K562 (cell line): Measurements from ENCODE around the gene TRABD2B. TPM values are rescaled to one million over a fixed set of nuclear protein-coding genes. Genes with fewer than 3 reads are reported as not detected.

Experiments
- ATAC-seq: fragments of 200-7000 bp; cut with Tn5 transposase; 3 replicates; pipeline ENCODE4 v1.9.1; 2020; ENCODE audit warnings: moderate library complexity
- BruUV-seq: library from RNA; stranded (reverse); fragments of 400-500 nt; replicated peaks from 2 replicates; lab custom pipeline; 2021; lab: Mats Ljungman, UMichigan
- CTCF ChIA-PET: fragments of 300-600 bp; formaldehyde crosslinking; extraction: SDS; loops from one replicate; lab custom pipeline; 2021; ENCODE audit warnings: low intra/inter-chr PET ratio; lab: Yijun Ruan, JAX
- POLR2A ChIA-PET: fragments of 300-600, 350-650 bp; sonication (Branson Sonifier 250); formaldehyde crosslinking; extraction: SDS; loops from one replicate; lab custom pipeline; 2021; ENCODE audit warnings: antibody characterized with exemption, inconsistent platforms; lab: Yijun Ruan, JAX
- DNase-seq, 4 experiments: peaks; one replicate each; pipeline versions ENCODE4 v3.0.0 to v3.0.0-alpha.2; 2011 to 2018; ENCODE audit warnings: low spot score in 3 of 4, mixed read lengths in 3 of 4; ENCODE audit errors: extremely low read depth in 1 of 4
- FAIRE-seq: peaks from 2 replicates; lab custom pipeline; 2011; peaks lifted over from hg19 to GRCh38; lab: Jason Lieb, UNC
- H2AFZ ChIP-seq: 2 replicates; pipeline ENCODE4 v1.6.0; 2011; ENCODE audit warnings: low read depth, low read length, control low read depth, inconsistent platforms
- H3K27ac ChIP-seq: fragments of 200-600 bp; 3 replicates; pipeline ENCODE4 v1.8.0; 2011; ENCODE audit warnings: low read depth, mild to moderate bottlenecking, control low read depth, inconsistent platforms, low read length, moderate library complexity, mixed read lengths; ENCODE audit errors: extremely low read depth
- H3K27me3 ChIP-seq, 2 experiments: fragments of 300-600 bp in 1 of 2; 2 replicates in 1 of 2; 3 replicates in 1 of 2; pipeline versions ENCODE4 v1.6.0 to v1.8.0; 2011; ENCODE audit warnings: inconsistent platforms in 2 of 2, low read length in 2 of 2, mild to moderate bottlenecking in 1 of 2, mixed read lengths in 1 of 2, moderate library complexity in 1 of 2; ENCODE audit not compliant: control insufficient read depth in 2 of 2, insufficient read depth in 2 of 2
- H3K36me3 ChIP-seq: fragments of 300-600 bp; 3 replicates; pipeline ENCODE4 v1.8.0; 2011; ENCODE audit warnings: mild to moderate bottlenecking, low read length, inconsistent platforms; ENCODE audit not compliant: control insufficient read depth, insufficient read depth
- H3K4me1 ChIP-seq, 2 experiments: fragments of 200-600 bp in 1 of 2; replicated peaks in 1 of 2; 2 replicates in 1 of 2; 3 replicates in 1 of 2; pipeline versions ENCODE4 v1.5.1 to v1.8.0; 2011; ENCODE audit warnings: inconsistent platforms in 2 of 2, low read length in 2 of 2, mild to moderate bottlenecking in 1 of 2, mixed read lengths in 1 of 2, moderate library complexity in 1 of 2; ENCODE audit not compliant: control insufficient read depth in 2 of 2, insufficient read depth in 2 of 2
- H3K4me2 ChIP-seq: 2 replicates; pipeline ENCODE4 v1.6.1; 2011; ENCODE audit warnings: low read length, control low read depth, inconsistent platforms, mixed read lengths; ENCODE audit not compliant: insufficient read depth
- H3K4me3 ChIP-seq: fragments of 200-600 bp; sonication (generic), shearing (Covaris generic); 2 replicates; pipeline ENCODE4 v1.5.1; 2016; ENCODE audit warnings: control low read depth, inconsistent platforms
- H3K79me2 ChIP-seq: fragments of 200-600 bp; 3 replicates; pipeline ENCODE4 v1.8.0; 2011; ENCODE audit warnings: low read length, inconsistent platforms; ENCODE audit not compliant: control insufficient read depth, insufficient read depth
- H3K9ac ChIP-seq, 2 experiments: 2 replicates each; pipeline versions ENCODE4 v1.6.0 to v1.6.1; 2011; ENCODE audit warnings: low read depth in 2 of 2, low read length in 2 of 2, control low read depth in 1 of 2, inconsistent platforms in 1 of 2, mild to moderate bottlenecking in 1 of 2, mixed read lengths in 1 of 2; ENCODE audit not compliant: insufficient read depth in 1 of 2
- H3K9me1 ChIP-seq: one replicate; pipeline ENCODE4 v1.6.0; 2011; ENCODE audit warnings: inconsistent platforms, mild to moderate bottlenecking, low read length, moderate library complexity; ENCODE audit not compliant: control insufficient read depth, insufficient read depth
- H3K9me3 ChIP-seq: replicated peaks from 2 replicates; pipeline ENCODE4 v1.5.1; 2011; ENCODE audit warnings: low read depth, low read length, inconsistent platforms; ENCODE audit not compliant: control insufficient read depth, insufficient read depth
- H4K20me1 ChIP-seq: replicated peaks from 2 replicates; pipeline ENCODE4 v1.6.1; 2011; ENCODE audit warnings: low read length, inconsistent platforms, mixed read lengths; ENCODE audit not compliant: control insufficient read depth, insufficient read depth
- BMI1 ChIP-seq: fragments of 150-350 bp; IDR thresholded peaks from 2 replicates; pipeline ENCODE4 v1.6.1; 2014; ENCODE audit warnings: low read length
- CXXC5 ChIP-seq: fragments of 250-450 bp; sonication (Bioruptor Pico); IDR thresholded peaks from 2 replicates; pipeline ENCODE4 v1.8.0; 2022; ENCODE audit warnings: inconsistent platforms, mild to moderate bottlenecking, moderate library complexity
- MCM5 ChIP-seq: fragments of 450-650 bp; IDR thresholded peaks from 2 replicates; pipeline ENCODE4 v1.6.1; 2016; ENCODE audit warnings: low read depth
- NELFE ChIP-seq: IDR thresholded peaks from 2 replicates; pipeline ENCODE4 v1.6.1; 2011; ENCODE audit warnings: mild to moderate bottlenecking; ENCODE audit not compliant: insufficient read depth, insufficient read length
- PCBP1 ChIP-seq: fragments of 200-400 bp; formaldehyde crosslinking; IDR thresholded peaks from 2 replicates; pipeline ENCODE4 v1.6.1; 2018; ENCODE audit warnings: mild to moderate bottlenecking, low read depth, low read length; ENCODE audit not compliant: poor library complexity, severe bottlenecking
- PHF8 ChIP-seq: fragments of 200-600 bp; sonication (generic); IDR thresholded peaks from 2 replicates; pipeline ENCODE4 v1.6.1; 2012; ENCODE audit warnings: mixed run types, mild to moderate bottlenecking, inconsistent platforms, low read length, moderate library complexity, borderline replicate concordance
- POLR2H ChIP-seq: IDR thresholded peaks from 2 replicates; pipeline ENCODE4 v1.6.1; 2016; ENCODE audit warnings: missing genetic modification characterization, low read depth, mild to moderate bottlenecking, control low read depth, missing compliant biosample characterization, moderate library complexity
- TFAP4 ChIP-seq: sonication (generic); formaldehyde crosslinking; IDR thresholded peaks from 2 replicates; pipeline ENCODE4 v1.8.0; 2022; ENCODE audit warnings: missing genetic modification reagents, mild to moderate bottlenecking, moderate library complexity, borderline replicate concordance
- ZEB2 ChIP-seq: fragments of 450-650 bp; IDR thresholded peaks from 2 replicates; pipeline ENCODE4 v1.6.1; 2016
- ZNF3 ChIP-seq: fragments of 250-450 bp; sonication (Bioruptor Pico); IDR thresholded peaks from 2 replicates; pipeline ENCODE4 v1.5.0; 2021; ENCODE audit warnings: mild to moderate bottlenecking, moderate library complexity
- ZNF384 ChIP-seq: IDR thresholded peaks from 2 replicates; pipeline ENCODE4 v1.6.1; 2012; ENCODE audit warnings: low read depth, low read length, improper control_type of control experiment
- ZNF445 ChIP-seq: fragments of 250-450 bp; sonication (Bioruptor Pico); IDR thresholded peaks from 2 replicates; pipeline ENCODE4 v1.4.0; 2020; ENCODE audit warnings: low read depth, mild to moderate bottlenecking, moderate library complexity
- WGBS: fragments of 100-300 bp; shearing (Covaris generic); methylation state at CpG from one replicate; pipeline ENCODE4 v1.1.6; 2016; ENCODE audit warnings: low coverage, mixed read lengths; ENCODE audit not compliant: insufficient coverage; ENCODE audit errors: missing lambda C conversion rate; 5-methylcytosine and 5-hydroxymethylcytosine counted together
- in situ Hi-C: fragments of 300-500 bp; cut with MboI; formaldehyde crosslinking; loops from 4 replicates; pipeline ENCODE4 v1.15.0; 2018; ENCODE audit warnings: inconsistent platforms, mixed read lengths
- intact Hi-C: fragments of 100-400 bp; cut with micrococcal nuclease; formaldehyde crosslinking; loops from 2 replicates; pipeline ENCODE4 v1.14.2; 2022
- polyA plus RNA-seq, 8 experiments: library from polyadenylated mRNA; depleted of rRNA in 4 of 8; stranded (reverse) in 5 of 8; unstranded in 3 of 8; fragments of >200 nt; fragmentation: Nextera tagmentation in 2 of 8; fragmentation: Illumina TruSeq in 1 of 8; extraction: Ambion mirVana in 2 of 8; extraction: Trizol in 1 of 8; gene quantifications; 2 replicates each; pipeline versions ENCODE4 v1.2.1 to v1.2.3, GENCODE V29; 2011 to 2014; ENCODE audit warnings: inconsistent platforms in 1 of 8, missing spikeins in 1 of 8
- total RNA-seq, 7 experiments: library from RNA; depleted of rRNA in 6 of 7; stranded (reverse); fragments of >200 nt in 6 of 7; fragmentation: Illumina TruSeq in 2 of 7; extraction: Trizol in 2 of 7; gene quantifications; 2 replicates each; pipeline versions ENCODE4 v1.2.1 to v1.2.3, GENCODE V29; 2011 to 2021; ENCODE audit warnings: low replicate concordance in 1 of 7

The TRABD2B gene
- total and polyA plus RNA-seq, 9 of the 15 experiments (the other 6 are each of a cell fraction or from before 2014, with no cell fraction given), result not detected

- TF ChIP-seq BMI1, result no peak
- no peak for TF ChIP-seq PCBP1
- no peak for TF ChIP-seq ZEB2
- TF ChIP-seq TFAP4 (CRISPR knock-in tag), result no peak
- no peak for TF ChIP-seq ZNF384
- no peak for TF ChIP-seq CXXC5 (CRISPR knock-in tag)
- TF ChIP-seq PHF8, result no peak
- TF ChIP-seq POLR2H (tag), result no peak
- TF ChIP-seq ZNF3 (CRISPR knock-in tag), result no peak
- no peak for TF ChIP-seq NELFE
- TF ChIP-seq MCM5, result no peak
- TF ChIP-seq ZNF445 (CRISPR knock-in tag), result no peak
- WGBS, result 0% methylated on average over 12 of the region's 12 CpGs
- no peak for DNase-seq
- no peaks in the 10 kb centered on the region; the same call in 1 of the 2 replicates for H4K20me1 ChIP-seq
- no peak overlapping the region for H3K4me3 ChIP-seq
- H3K27ac ChIP-seq, result no peak overlapping the region
- H3K36me3 ChIP-seq, result no peaks in the 10 kb centered on the region
- no peak for FAIRE-seq
- H3K4me1 ChIP-seq, result no peaks in the 10 kb centered on the region
- no peak overlapping the region for H2AFZ ChIP-seq
- no peaks in the 10 kb centered on the region for H3K9me3 ChIP-seq
- intact Hi-C loops (no loop called here), in situ Hi-C loops (no loop called here)
- H3K9me1 ChIP-seq, result no peaks in the 10 kb centered on the region
- BruUV-seq, result no TSS peak
- ATAC-seq, result no peak
- ChIA-PET CTCF (no interaction called here), POLR2A (no interaction called here)
- H3K27me3 ChIP-seq, result peaks cover 0 to 4% of the 10 kb centered on the region in 2 experiments; a peak in 1 of 5 replicates
- no peak overlapping the region for H3K9ac ChIP-seq
- H3K4me2 ChIP-seq, result no peak overlapping the region
- H3K79me2 ChIP-seq, result no peaks in the 10 kb centered on the region
Observed at GRCh38 chr1:48039088-48040054, 42.2 kb upstream of the TRABD2B start.
